Gastroesophageal sphincter (tissue), 4 donors: Measurements from ENCODE around the gene KCTD12. TPM values are rescaled to one million over a fixed set of nuclear protein-coding genes. Genes with fewer than 3 reads are reported as not detected.

Experiments used
- ATAC-seq: fragments of 150-250 bp; one replicate; pipeline ENCODE4 v1.9.1; 2016; ENCODE audit warnings: mild to moderate bottlenecking, moderate library complexity
- H3K27ac ChIP-seq, 4 donors: fragments of 200-600 bp; sonication (generic) in 3 of 4; 1 replicate in 3 of 4; 2 replicates in 1 of 4; pipeline ENCODE4 v1.5.1; 2016 to 2019
- H3K27me3 ChIP-seq: fragments of 200-600 bp; sonication (generic); one replicate; pipeline ENCODE4 v1.5.1; 2019
- H3K36me3 ChIP-seq, 2 donors: fragments of 200-600 bp; sonication (generic); one replicate each; pipeline ENCODE4 v1.5.1; 2019; ENCODE audit warnings: control low read depth in 1 of 2
- H3K4me1 ChIP-seq, 3 donors: fragments of 200-600 bp; sonication (generic); 1 replicate in 2 of 3; 2 replicates in 1 of 3; pipeline ENCODE4 v1.5.1; 2016 to 2019; ENCODE audit warnings: control low read depth in 2 of 3
- H3K4me3 ChIP-seq, 2 donors: fragments of 200-600 bp; sonication (generic); one replicate each; pipeline ENCODE4 v1.5.1; 2019; ENCODE audit warnings: mild to moderate bottlenecking in 1 of 2, moderate library complexity in 1 of 2
- H3K9me3 ChIP-seq, 3 donors: fragments of 200-600 bp; sonication (generic); one replicate each; pipeline ENCODE4 v1.5.1; 2017 to 2019; ENCODE audit warnings: control low read depth in 2 of 3
- EP300 ChIP-seq: sonication (generic); formaldehyde crosslinking; IDR thresholded peaks from one replicate; pipeline ENCODE4 v1.6.1; 2017; ENCODE audit warnings: antibody characterized with exemption, mild to moderate bottlenecking
- POLR2A ChIP-seq, 2 donors: fragments of 450-650 bp; IDR thresholded peaks; one replicate each; pipeline ENCODE4 v1.6.1; 2017; ENCODE audit warnings: antibody characterized with exemption in 2 of 2, mild to moderate bottlenecking in 2 of 2, moderate library complexity in 1 of 2
- POLR2AphosphoS5 ChIP-seq: sonication (generic); formaldehyde crosslinking; IDR thresholded peaks from one replicate; pipeline ENCODE4 v1.6.1; 2017; ENCODE audit warnings: antibody characterized with exemption
- WGBS, 2 donors: methylation state at CpG; one replicate each; pipeline ENCODE4 v1.1.5; 2018; ENCODE audit warnings: low coverage in 1 of 2; 5-methylcytosine and 5-hydroxymethylcytosine counted together
- total RNA-seq, 4 donors: library from RNA; depleted of rRNA; stranded (reverse); fragments of >200 nt; gene quantifications; one replicate each; pipeline ENCODE4 v1.1.0, GENCODE V29; 2016
- TF ChIP-seq, protein P1 (sequence below), 4 experiments: fragments of 200-600 bp in 2 of 4; fragments of 450-650 bp in 2 of 4; sonication (generic) in 1 of 4; IDR thresholded peaks; one replicate each; pipeline ENCODE4 v1.5.1; 2017 to 2019; ENCODE audit warnings: antibody characterized with exemption in 4 of 4, mild to moderate bottlenecking in 2 of 4, moderate library complexity in 2 of 4

KCTD12 gene
- total RNA-seq, 4 donors from 2014 or later: 88.9 to 192 (median 128) TPM

DNA sequence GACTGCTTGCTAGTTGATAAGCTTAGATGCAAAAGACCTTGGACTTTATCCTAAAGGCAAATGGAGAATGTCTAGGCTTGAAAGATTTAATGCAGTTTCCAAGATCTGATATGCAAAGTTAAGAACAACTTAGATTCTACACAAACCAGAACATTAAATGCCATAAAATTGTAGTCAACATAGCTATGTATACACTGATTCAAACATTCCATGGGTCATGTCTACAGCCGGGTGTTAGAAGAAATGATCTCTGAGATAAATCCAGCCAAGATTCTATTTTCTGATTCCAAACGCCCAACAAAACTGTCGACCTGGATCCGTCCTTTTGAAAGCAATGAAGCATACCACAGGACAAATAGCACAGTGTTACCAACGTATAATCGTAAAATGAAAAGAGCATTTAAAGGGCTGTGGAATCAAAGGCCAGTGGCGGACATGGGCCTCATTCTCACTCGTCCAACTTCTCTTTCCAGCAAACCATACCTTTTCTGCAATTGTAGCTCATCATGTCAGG is 52.7 kb downstream of the KCTD12 start:
- H3K4me3 ChIP-seq: no peak overlapping the region
- TF ChIP-seq POLR2AphosphoS5 (no peak), EP300 (no peak), POLR2A (IDR thresholded peaks at IDR 0.05) (no peak)
- TF ChIP-seq, protein P1, sequence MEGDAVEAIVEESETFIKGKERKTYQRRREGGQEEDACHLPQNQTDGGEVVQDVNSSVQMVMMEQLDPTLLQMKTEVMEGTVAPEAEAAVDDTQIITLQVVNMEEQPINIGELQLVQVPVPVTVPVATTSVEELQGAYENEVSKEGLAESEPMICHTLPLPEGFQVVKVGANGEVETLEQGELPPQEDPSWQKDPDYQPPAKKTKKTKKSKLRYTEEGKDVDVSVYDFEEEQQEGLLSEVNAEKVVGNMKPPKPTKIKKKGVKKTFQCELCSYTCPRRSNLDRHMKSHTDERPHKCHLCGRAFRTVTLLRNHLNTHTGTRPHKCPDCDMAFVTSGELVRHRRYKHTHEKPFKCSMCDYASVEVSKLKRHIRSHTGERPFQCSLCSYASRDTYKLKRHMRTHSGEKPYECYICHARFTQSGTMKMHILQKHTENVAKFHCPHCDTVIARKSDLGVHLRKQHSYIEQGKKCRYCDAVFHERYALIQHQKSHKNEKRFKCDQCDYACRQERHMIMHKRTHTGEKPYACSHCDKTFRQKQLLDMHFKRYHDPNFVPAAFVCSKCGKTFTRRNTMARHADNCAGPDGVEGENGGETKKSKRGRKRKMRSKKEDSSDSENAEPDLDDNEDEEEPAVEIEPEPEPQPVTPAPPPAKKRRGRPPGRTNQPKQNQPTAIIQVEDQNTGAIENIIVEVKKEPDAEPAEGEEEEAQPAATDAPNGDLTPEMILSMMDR (IDR thresholded peaks at IDR 0.05): no peak
- H3K27me3 ChIP-seq: no peaks in the 10 kb centered on the region
- H3K36me3 ChIP-seq: no peaks in the 10 kb centered on the region
- ATAC-seq: no peak
- WGBS, 2 donors: 79 to 82% methylated on average over 8 of the region's 8 CpGs
- H3K27ac ChIP-seq: no peak overlapping the region
- peaks cover 0 to 23% (median 0%) of the 10 kb centered on the region in 3 donors for H3K4me1 ChIP-seq
- no peaks in the 10 kb centered on the region for H3K9me3 ChIP-seq

DNA sequence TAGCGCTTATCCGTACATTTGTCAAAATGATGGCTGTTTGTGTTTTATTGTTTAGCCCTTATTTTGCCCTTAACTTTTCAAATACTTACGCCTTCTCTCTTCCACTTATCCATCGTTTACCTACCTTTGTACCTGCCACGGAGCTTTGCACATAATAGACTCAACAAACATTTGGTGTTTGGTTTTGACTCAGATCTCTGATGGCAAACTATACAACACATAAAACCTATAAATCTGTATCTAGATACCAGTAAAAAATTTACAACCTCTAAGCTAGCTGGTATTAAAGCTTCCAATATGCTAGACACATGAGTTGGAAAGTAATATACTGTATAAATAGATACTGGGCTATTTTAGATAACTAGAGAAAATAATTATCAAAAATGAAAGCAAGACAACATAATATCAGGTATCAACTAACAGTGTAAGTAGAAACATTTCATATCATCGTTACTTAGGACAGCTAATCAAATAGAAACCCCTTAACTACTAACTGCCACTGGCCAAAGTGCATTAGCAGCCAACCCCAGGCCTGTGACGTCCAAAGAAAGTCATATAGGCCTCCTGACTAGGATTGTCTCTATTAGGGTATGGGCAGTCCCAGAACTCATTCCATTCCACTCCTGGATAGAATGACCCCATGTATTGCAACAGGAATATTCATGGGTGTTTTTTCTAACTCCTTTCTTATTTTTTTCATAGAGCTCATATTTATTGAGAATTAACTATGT is 53.8 kb downstream of the KCTD12 start:
- Histone ChIP-seq H3K27ac (no peak overlapping the region), H3K27me3 (no peaks in the 10 kb centered on the region), H3K36me3 (no peaks in the 10 kb centered on the region), H3K9me3 (no peaks in the 10 kb centered on the region), H3K4me1 (peaks cover 0 to 18% (median 0%) of the 10 kb centered on the region in 3 donors), H3K4me3 (no peak overlapping the region)
- WGBS, 2 donors: 87 to 90% methylated on average over 6 to 7 of the region's 7 CpGs
- TF ChIP-seq EP300: no peak
- TF ChIP-seq POLR2AphosphoS5: no peak
- TF ChIP-seq POLR2A (IDR thresholded peaks at IDR 0.05): no peak
- TF ChIP-seq, protein P1 (IDR thresholded peaks at IDR 0.05): no peak
- no peak for ATAC-seq

DNA sequence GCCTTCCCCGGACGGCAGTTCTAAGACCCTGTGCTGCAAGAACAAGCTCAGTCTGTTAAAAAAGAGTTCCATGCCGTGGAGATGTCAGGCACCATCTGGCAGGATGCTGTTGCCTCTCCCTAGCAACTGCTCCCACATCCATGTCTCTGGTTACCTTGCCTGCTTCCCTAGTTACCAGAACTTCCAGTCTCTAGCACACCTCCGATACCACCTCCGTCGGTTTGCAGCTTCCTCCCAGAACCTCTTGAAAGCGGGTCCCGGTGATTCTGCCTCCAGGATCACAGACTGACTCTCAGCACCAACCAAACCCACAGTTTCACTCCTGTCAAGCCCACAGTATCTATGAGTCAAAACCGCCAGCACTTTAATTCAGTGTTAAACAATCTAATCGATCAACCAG is 55.4 kb downstream of the KCTD12 start:
- H3K4me1 ChIP-seq: peaks cover 0 to 17% (median 0%) of the 10 kb centered on the region in 3 donors
- no peak for ATAC-seq
- H3K27me3 ChIP-seq: no peaks in the 10 kb centered on the region
- TF ChIP-seq EP300: no peak
- TF ChIP-seq, protein P1 (IDR thresholded peaks at IDR 0.05): no peak
- TF ChIP-seq POLR2AphosphoS5: no peak
- no peak for TF ChIP-seq POLR2A (IDR thresholded peaks at IDR 0.05)
- WGBS, 2 donors: 90 to 94% methylated on average over 6 to 9 of the region's 10 CpGs
- H3K9me3 ChIP-seq: no peaks in the 10 kb centered on the region
- no peak overlapping the region for H3K4me3 ChIP-seq
- H3K27ac ChIP-seq: no peak overlapping the region
- H3K36me3 ChIP-seq: no peaks in the 10 kb centered on the region

Other genes with a start within 250 kb of the KCTD12 start
- gene ACOD1, start 62.1 kb upstream of the KCTD12 start, total RNA-seq: not detected
- 10 to 100 TPM; 20.2 to 39.7 (median 27.0) TPM for gene CLN5, start 105.7 kb upstream of the KCTD12 start, total RNA-seq
- 100 to 1,000 TPM in 1 of 4 donors, 10 to 100 TPM in 3; 76.5 to 114 (median 87.0) TPM for gene FBXL3, start 140.8 kb upstream of the KCTD12 start, total RNA-seq